WTC11 (cell line): ENCODE measurements around the gene EIF4G1. TPM values are rescaled to one million over a fixed set of nuclear protein-coding genes. Genes with fewer than 3 reads are reported as not detected.

Experiments
- ATAC-seq: fragments of 200-7000 bp; cut with Tn5 transposase; 2 replicates; pipeline ENCODE4 v1.10.0; 2021; ENCODE audit warnings: mild to moderate bottlenecking, moderate library complexity
- CTCF ChIA-PET: fragments of 300-600 bp; sonication (Branson Sonifier 250); formaldehyde crosslinking; loops from one replicate; lab custom pipeline; 2021; ENCODE audit warnings: antibody characterized with exemption; lab: Charles Lee
- POLR2A ChIA-PET: fragments of 350-600 bp; sonication (Branson Sonifier 250); formaldehyde crosslinking; loops from one replicate; lab custom pipeline; 2021; ENCODE audit warnings: antibody characterized with exemption; lab: Charles Lee
- DNase-seq: peaks from one replicate; pipeline ENCODE4 v3.0.0; 2021; ENCODE audit warnings: low spot score
- H3K27ac Mint-ChIP-seq: 2 replicates; pipeline ENCODE4 v1.8.0; 2021; ENCODE audit warnings: mixed read lengths
- H3K27me3 Mint-ChIP-seq: 2 replicates; pipeline ENCODE4 v1.8.0; 2021; ENCODE audit warnings: low read depth, mild to moderate bottlenecking, moderate library complexity, mixed read lengths
- H3K36me3 Mint-ChIP-seq: 2 replicates; pipeline ENCODE4 v1.8.0; 2021; ENCODE audit warnings: mixed read lengths
- H3K4me1 Mint-ChIP-seq: 2 replicates; pipeline ENCODE4 v1.8.0; 2022; ENCODE audit warnings: mixed read lengths
- H3K4me3 Mint-ChIP-seq: 2 replicates; pipeline ENCODE4 v1.8.0; 2021; ENCODE audit warnings: mild to moderate bottlenecking, moderate library complexity, mixed read lengths
- H3K9me3 Mint-ChIP-seq: 2 replicates; pipeline ENCODE4 v1.8.0; 2021; ENCODE audit warnings: mixed read lengths
- CBFB ChIP-seq: sonication (generic); formaldehyde crosslinking; IDR thresholded peaks from 2 replicates; pipeline ENCODE4 v1.8.1; 2022; ENCODE audit warnings: mild to moderate bottlenecking, low read depth, missing genetic modification reagents
- CTCF ChIP-seq: fragments of 200-600 bp; IDR thresholded peaks from 2 replicates; pipeline ENCODE4 v1.8.0; 2022; ENCODE audit warnings: antibody characterized with exemption
- ESRRA ChIP-seq: sonication (generic); formaldehyde crosslinking; IDR thresholded peaks from 2 replicates; pipeline ENCODE4 v1.8.1; 2022; ENCODE audit warnings: mild to moderate bottlenecking, missing genetic modification reagents, borderline replicate concordance
- JAZF1 ChIP-seq: fragments of 250-450 bp; sonication (Bioruptor Pico); IDR thresholded peaks from 2 replicates; pipeline ENCODE4 v1.9.0; 2021; ENCODE audit warnings: moderate library complexity, mild to moderate bottlenecking, inconsistent platforms
- NFATC4 ChIP-seq: fragments of 250-450 bp; sonication (Bioruptor Pico); IDR thresholded peaks from 2 replicates; pipeline ENCODE4 v1.9.0; 2021; ENCODE audit warnings: mild to moderate bottlenecking
- NR1H2 ChIP-seq: sonication (generic); formaldehyde crosslinking; IDR thresholded peaks from 2 replicates; pipeline ENCODE4 v1.9.0; 2021; ENCODE audit warnings: mild to moderate bottlenecking, moderate library complexity, missing genetic modification reagents
- NR2C2 ChIP-seq: sonication (generic); formaldehyde crosslinking; IDR thresholded peaks from 2 replicates; pipeline ENCODE4 v1.8.0; 2022; ENCODE audit warnings: mild to moderate bottlenecking, missing genetic modification reagents
- OVOL2 ChIP-seq: fragments of 250-450 bp; sonication (Bioruptor Pico); IDR thresholded peaks from 2 replicates; pipeline ENCODE4 v1.9.0; 2021; ENCODE audit warnings: mild to moderate bottlenecking, borderline replicate concordance
- ZNF219 ChIP-seq: sonication (generic); formaldehyde crosslinking; IDR thresholded peaks from 2 replicates; pipeline ENCODE4 v1.8.0; 2023; ENCODE audit warnings: missing genetic modification reagents, mild to moderate bottlenecking, borderline replicate concordance
- ZNF232 ChIP-seq: sonication (generic); formaldehyde crosslinking; IDR thresholded peaks from 2 replicates; pipeline ENCODE4 v1.8.0; 2022; ENCODE audit warnings: mild to moderate bottlenecking, missing genetic modification reagents
- ZNF416 ChIP-seq: fragments of 250-450 bp; sonication (Bioruptor Pico); IDR thresholded peaks from 2 replicates; pipeline ENCODE4 v1.9.0; 2021; ENCODE audit warnings: mild to moderate bottlenecking, inconsistent platforms
- total RNA-seq: library from RNA; stranded (reverse); gene quantifications from 3 replicates; pipeline ENCODE4 v1.2.3, GENCODE V29; 2021
- TF ChIP-seq, protein P1 (sequence below): sonication (generic); formaldehyde crosslinking; conservative IDR thresholded peaks from 2 replicates; pipeline ENCODE4 v1.8.1; 2023; ENCODE audit warnings: mild to moderate bottlenecking, low read depth, missing genetic modification reagents, moderate library complexity
- TF ChIP-seq, protein P2 (sequence below): fragments of 250-450 bp; sonication (Bioruptor Pico); IDR thresholded peaks from 2 replicates; pipeline ENCODE4 v1.9.0; 2021; ENCODE audit warnings: mild to moderate bottlenecking
- TF ChIP-seq, protein P3 (sequence below): sonication (generic); formaldehyde crosslinking; IDR thresholded peaks from 2 replicates; pipeline ENCODE4 v1.8.1; 2023; ENCODE audit warnings: mild to moderate bottlenecking, missing genetic modification reagents, borderline replicate concordance
- TF ChIP-seq, protein P4 (sequence below): sonication (generic); formaldehyde crosslinking; IDR thresholded peaks from 2 replicates; pipeline ENCODE4 v1.8.0; 2022; ENCODE audit warnings: mild to moderate bottlenecking, missing genetic modification reagents
- TF ChIP-seq, protein P5 (sequence below): sonication (generic); formaldehyde crosslinking; IDR thresholded peaks from 2 replicates; pipeline ENCODE4 v1.8.1; 2023; ENCODE audit warnings: mild to moderate bottlenecking, missing genetic modification reagents, moderate library complexity

The EIF4G1 gene
- total RNA-seq, 1 experiment from 2014 or later, result 557 TPM

- TF ChIP-seq ZNF219 (CRISPR knock-in tag), result no peak
- no peak for TF ChIP-seq ESRRA (CRISPR knock-in tag)
- no peak for TF ChIP-seq NR2C2 (CRISPR knock-in tag)
Measured at GRCh38 chr3:184336547-184337398, 22.4 kb downstream of the EIF4G1 start (continued).

- no peaks in the 10 kb centered on the region for H3K27me3 Mint-ChIP-seq
- H3K4me3 Mint-ChIP-seq, result peak within 1 kb of the TSS; percentile 92
- CTCF ChIA-PET, result interaction anchor here (1.1 to 2.5 kb wide), 5 partner anchors 8 to 35 kb away, joined by 3 to 25 read pairs (median 11); no protein-coding TSS in a partner anchor
- TF ChIP-seq, protein P1, sequence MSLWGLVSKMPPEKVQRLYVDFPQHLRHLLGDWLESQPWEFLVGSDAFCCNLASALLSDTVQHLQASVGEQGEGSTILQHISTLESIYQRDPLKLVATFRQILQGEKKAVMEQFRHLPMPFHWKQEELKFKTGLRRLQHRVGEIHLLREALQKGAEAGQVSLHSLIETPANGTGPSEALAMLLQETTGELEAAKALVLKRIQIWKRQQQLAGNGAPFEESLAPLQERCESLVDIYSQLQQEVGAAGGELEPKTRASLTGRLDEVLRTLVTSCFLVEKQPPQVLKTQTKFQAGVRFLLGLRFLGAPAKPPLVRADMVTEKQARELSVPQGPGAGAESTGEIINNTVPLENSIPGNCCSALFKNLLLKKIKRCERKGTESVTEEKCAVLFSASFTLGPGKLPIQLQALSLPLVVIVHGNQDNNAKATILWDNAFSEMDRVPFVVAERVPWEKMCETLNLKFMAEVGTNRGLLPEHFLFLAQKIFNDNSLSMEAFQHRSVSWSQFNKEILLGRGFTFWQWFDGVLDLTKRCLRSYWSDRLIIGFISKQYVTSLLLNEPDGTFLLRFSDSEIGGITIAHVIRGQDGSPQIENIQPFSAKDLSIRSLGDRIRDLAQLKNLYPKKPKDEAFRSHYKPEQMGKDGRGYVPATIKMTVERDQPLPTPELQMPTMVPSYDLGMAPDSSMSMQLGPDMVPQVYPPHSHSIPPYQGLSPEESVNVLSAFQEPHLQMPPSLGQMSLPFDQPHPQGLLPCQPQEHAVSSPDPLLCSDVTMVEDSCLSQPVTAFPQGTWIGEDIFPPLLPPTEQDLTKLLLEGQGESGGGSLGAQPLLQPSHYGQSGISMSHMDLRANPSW (CRISPR knock-in tag), result no peak
- no peak for TF ChIP-seq ZNF416 (CRISPR knock-in tag)
- no peak for TF ChIP-seq NR1H2 (CRISPR knock-in tag)
- TF ChIP-seq, protein P2, sequence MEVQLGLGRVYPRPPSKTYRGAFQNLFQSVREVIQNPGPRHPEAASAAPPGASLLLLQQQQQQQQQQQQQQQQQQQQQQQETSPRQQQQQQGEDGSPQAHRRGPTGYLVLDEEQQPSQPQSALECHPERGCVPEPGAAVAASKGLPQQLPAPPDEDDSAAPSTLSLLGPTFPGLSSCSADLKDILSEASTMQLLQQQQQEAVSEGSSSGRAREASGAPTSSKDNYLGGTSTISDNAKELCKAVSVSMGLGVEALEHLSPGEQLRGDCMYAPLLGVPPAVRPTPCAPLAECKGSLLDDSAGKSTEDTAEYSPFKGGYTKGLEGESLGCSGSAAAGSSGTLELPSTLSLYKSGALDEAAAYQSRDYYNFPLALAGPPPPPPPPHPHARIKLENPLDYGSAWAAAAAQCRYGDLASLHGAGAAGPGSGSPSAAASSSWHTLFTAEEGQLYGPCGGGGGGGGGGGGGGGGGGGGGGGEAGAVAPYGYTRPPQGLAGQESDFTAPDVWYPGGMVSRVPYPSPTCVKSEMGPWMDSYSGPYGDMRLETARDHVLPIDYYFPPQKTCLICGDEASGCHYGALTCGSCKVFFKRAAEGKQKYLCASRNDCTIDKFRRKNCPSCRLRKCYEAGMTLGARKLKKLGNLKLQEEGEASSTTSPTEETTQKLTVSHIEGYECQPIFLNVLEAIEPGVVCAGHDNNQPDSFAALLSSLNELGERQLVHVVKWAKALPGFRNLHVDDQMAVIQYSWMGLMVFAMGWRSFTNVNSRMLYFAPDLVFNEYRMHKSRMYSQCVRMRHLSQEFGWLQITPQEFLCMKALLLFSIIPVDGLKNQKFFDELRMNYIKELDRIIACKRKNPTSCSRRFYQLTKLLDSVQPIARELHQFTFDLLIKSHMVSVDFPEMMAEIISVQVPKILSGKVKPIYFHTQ (CRISPR knock-in tag), result no peak
- no peak for TF ChIP-seq CTCF
- no peak for TF ChIP-seq OVOL2 (CRISPR knock-in tag)
- TF ChIP-seq, protein P3, sequence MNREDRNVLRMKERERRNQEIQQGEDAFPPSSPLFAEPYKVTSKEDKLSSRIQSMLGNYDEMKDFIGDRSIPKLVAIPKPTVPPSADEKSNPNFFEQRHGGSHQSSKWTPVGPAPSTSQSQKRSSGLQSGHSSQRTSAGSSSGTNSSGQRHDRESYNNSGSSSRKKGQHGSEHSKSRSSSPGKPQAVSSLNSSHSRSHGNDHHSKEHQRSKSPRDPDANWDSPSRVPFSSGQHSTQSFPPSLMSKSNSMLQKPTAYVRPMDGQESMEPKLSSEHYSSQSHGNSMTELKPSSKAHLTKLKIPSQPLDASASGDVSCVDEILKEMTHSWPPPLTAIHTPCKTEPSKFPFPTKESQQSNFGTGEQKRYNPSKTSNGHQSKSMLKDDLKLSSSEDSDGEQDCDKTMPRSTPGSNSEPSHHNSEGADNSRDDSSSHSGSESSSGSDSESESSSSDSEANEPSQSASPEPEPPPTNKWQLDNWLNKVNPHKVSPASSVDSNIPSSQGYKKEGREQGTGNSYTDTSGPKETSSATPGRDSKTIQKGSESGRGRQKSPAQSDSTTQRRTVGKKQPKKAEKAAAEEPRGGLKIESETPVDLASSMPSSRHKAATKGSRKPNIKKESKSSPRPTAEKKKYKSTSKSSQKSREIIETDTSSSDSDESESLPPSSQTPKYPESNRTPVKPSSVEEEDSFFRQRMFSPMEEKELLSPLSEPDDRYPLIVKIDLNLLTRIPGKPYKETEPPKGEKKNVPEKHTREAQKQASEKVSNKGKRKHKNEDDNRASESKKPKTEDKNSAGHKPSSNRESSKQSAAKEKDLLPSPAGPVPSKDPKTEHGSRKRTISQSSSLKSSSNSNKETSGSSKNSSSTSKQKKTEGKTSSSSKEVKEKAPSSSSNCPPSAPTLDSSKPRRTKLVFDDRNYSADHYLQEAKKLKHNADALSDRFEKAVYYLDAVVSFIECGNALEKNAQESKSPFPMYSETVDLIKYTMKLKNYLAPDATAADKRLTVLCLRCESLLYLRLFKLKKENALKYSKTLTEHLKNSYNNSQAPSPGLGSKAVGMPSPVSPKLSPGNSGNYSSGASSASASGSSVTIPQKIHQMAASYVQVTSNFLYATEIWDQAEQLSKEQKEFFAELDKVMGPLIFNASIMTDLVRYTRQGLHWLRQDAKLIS (CRISPR knock-in tag), result no peak
- TF ChIP-seq NFATC4 (CRISPR knock-in tag), result no peak
- no peak for TF ChIP-seq CBFB
- TF ChIP-seq ZNF232, result no peak
- TF ChIP-seq, protein P4, sequence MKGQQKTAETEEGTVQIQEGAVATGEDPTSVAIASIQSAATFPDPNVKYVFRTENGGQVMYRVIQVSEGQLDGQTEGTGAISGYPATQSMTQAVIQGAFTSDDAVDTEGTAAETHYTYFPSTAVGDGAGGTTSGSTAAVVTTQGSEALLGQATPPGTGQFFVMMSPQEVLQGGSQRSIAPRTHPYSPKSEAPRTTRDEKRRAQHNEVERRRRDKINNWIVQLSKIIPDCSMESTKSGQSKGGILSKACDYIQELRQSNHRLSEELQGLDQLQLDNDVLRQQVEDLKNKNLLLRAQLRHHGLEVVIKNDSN, result no peak
- no peak for TF ChIP-seq JAZF1 (CRISPR knock-in tag)
- TF ChIP-seq, protein P5, sequence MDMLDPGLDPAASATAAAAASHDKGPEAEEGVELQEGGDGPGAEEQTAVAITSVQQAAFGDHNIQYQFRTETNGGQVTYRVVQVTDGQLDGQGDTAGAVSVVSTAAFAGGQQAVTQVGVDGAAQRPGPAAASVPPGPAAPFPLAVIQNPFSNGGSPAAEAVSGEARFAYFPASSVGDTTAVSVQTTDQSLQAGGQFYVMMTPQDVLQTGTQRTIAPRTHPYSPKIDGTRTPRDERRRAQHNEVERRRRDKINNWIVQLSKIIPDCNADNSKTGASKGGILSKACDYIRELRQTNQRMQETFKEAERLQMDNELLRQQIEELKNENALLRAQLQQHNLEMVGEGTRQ (CRISPR knock-in tag), result no peak
- TF ChIP-seq, all 79 proteins: peak for 0
- Mint-ChIP-seq H3K36me3 (peaks cover 28% of the 10 kb centered on the region), H3K9me3 (no peaks in the 10 kb centered on the region), H3K27ac (peak within 1 kb of the TSS; percentile 93), H3K4me1 (peaks cover 40% of the 10 kb centered on the region)
- no peak for DNase-seq
- POLR2A ChIA-PET, result interaction anchor here (1.0 to 1.3 kb wide), 5 partner anchors 8 to 189 kb away, joined by 3 to 6 read pairs (median 3); partner anchors contain the start of genes CLCN2 and POLR2H
- no peak for ATAC-seq
Measured at GRCh38 chr3:184337399-184337714, 23.0 kb downstream of the EIF4G1 start, which contains the start of gene FAM131A. FAM131A (plus strand) TSS chr3:184337600; CDS start chr3:184337631, 31 bp downstream.
